Bone marrow (tissue), 2 donors: ENCODE data around the gene PTGDR2.
"Not testable (repeated sequence)": the region's sequence is repeated elsewhere in the genome, so short reads cannot be mapped to it uniquely, and the experiment has no call there.

Experiments
- DNase-seq, 2 donors: peaks; one replicate each; lab custom pipeline; 2025; lab: John Stamatoyannopoulos, UW

The PTGDR2 gene

GRCh38 chr11:60841797-60842667 lies 13.7 kb downstream of the PTGDR2 start, which contains the start of gene CCDC86:
TSS of gene CCDC86 (plus strand) at chr11:60842113. CDS start at chr11:60842125, 12 bp downstream.
- DNase-seq, result peak; percentile 83 to 93

GRCh38 chr11:60840470-60841430 lies 15.0 kb downstream of the PTGDR2 start:
- DNase-seq, result no peak

GRCh38 chr11:60838132-60838531 lies 17.6 kb downstream of the PTGDR2 start:
- DNase-seq, result no peak

- no peak for DNase-seq
Observed at GRCh38 chr11:60836866-60837515, 18.8 kb downstream of the PTGDR2 start.

- DNase-seq, result no peak
Observed at GRCh38 chr11:60835534-60835846, 20.3 kb downstream of the PTGDR2 start.

- no peak for DNase-seq
Observed at GRCh38 chr11:60834742-60835533, 20.8 kb downstream of the PTGDR2 start.

GRCh38 chr11:60831501-60832079 lies 24.2 kb downstream of the PTGDR2 start:
- no peak for DNase-seq

- peak; percentile 38 to 69 for DNase-seq
Observed at GRCh38 chr11:60831143-60831500, 24.6 kb downstream of the PTGDR2 start.

- peak in 1 of 2 donors; percentile 55 for DNase-seq
Observed at GRCh38 chr11:60830478-60831142, 25.1 kb downstream of the PTGDR2 start.

- no peak for DNase-seq
Observed at GRCh38 chr11:60825790-60826189, 30.0 kb downstream of the PTGDR2 start.

GRCh38 chr11:60825118-60825517 lies 30.6 kb downstream of the PTGDR2 start:
- no peak for DNase-seq

GRCh38 chr11:60823745-60824306 lies 31.9 kb downstream of the PTGDR2 start:
- not testable (repeated sequence) for DNase-seq

GRCh38 chr11:60821827-60822599 lies 33.7 kb downstream of the PTGDR2 start:
- DNase-seq, result no peak

- DNase-seq, result no peak
Observed at GRCh38 chr11:60818057-60818456, 37.7 kb downstream of the PTGDR2 start.

- no peak for DNase-seq
Observed at GRCh38 chr11:60816590-60817157, 39.1 kb downstream of the PTGDR2 start.

GRCh38 chr11:60814112-60814511 lies 41.6 kb downstream of the PTGDR2 start:
- no peak for DNase-seq

GRCh38 chr11:60813324-60813723 lies 42.4 kb downstream of the PTGDR2 start:
- no peak for DNase-seq

GRCh38 chr11:60810569-60810968 lies 45.2 kb downstream of the PTGDR2 start:
- peak in 1 of 2 donors; percentile 8 for DNase-seq

- DNase-seq, result no peak
Observed at GRCh38 chr11:60810151-60810550, 45.6 kb downstream of the PTGDR2 start.
